ENCODE measurements around the gene KRTAP5-3. TPM values are rescaled to one million over a fixed set of nuclear protein-coding genes. Genes with fewer than 3 reads are reported as not detected.

KRTAP5-3 gene
- total and polyA plus RNA-seq, 2 of the 13 experiments (the other 11 are each of a cell fraction or from before 2014, with no cell fraction given): not detected

DNA sequence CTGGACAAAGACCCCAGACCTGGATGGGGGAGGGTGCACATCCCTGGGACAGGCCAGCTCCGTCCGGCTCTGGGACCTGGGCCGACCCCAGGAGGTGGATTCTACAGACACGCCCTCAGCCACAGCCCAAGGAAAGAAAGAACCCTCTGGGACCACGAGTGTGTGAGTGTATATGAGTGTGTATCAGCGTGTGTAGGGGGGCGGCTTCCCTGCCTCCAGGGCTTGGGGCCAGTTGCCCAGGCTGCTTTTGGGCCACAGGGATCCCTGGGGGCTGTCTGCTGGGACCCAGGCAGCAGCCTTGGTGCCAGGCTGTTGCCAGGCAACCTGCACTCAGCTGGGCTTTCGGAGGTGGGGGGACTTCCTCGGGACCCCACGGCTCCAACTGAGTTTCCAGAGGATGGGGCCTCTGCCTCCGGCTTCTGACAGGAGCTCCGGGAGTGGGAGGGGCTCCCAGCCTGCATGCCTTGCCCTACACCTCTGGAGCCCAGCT lies 45.1 kb downstream of the KRTAP5-3 start (continued):
- TF ChIP-seq STAT5B (CRISPR knock-in tag; IDR thresholded peaks at IDR 0.05): no peak

- no peaks in the 10 kb centered on the region for H3K79me2 ChIP-seq (ENCODE audit: insufficient read depth, low read length)
- in situ Hi-C loops (cut with HindIII; ENCODE audit: extremely low pct_ligation_motif_present, low pct_unique_long_range_greater_than_20kb) (no loop called here), intact Hi-C loops (cut with micrococcal nuclease; ENCODE audit: unreplicated experiment) (no loop called here)
- ATAC-seq (no peak), FAIRE-seq (no peak), DNase-seq (ENCODE audit: low spot score) (no peak)
- H3K4me1 ChIP-seq (ENCODE audit: insufficient read depth, low read length): peaks cover 8% of the 10 kb centered on the region
- CTCF ChIA-PET (ENCODE audit: low intra/inter-chr PET ratio, low total read pairs): no interaction called here
- H3K9ac ChIP-seq (ENCODE audit: insufficient read depth, low read depth, low read length): no peak overlapping the region
- no peak overlapping the region for H3K4me2 ChIP-seq (ENCODE audit: low read depth, low read length)
- POLR2A ChIA-PET: no interaction called here
- 91% methylated on average over 5 of the region's 14 CpGs for WGBS (ENCODE audit: low lambda C conversion rate)
- H3K36me3 ChIP-seq (replicated peaks in 1 of 2; ENCODE audit: control insufficient read depth in 1 of 2, insufficient read depth in 2 of 2, low read length in 2 of 2): peaks cover 0 to 1% of the 10 kb centered on the region in 2 experiments; a peak in 1 of 5 replicates
- BruUV-seq (replicated peaks): no TSS peak
- H3K27me3 ChIP-seq (ENCODE audit: control insufficient read depth in 1 of 2, insufficient read depth in 2 of 2, low read length in 2 of 2): no peaks in the 10 kb centered on the region
- H3K27ac ChIP-seq (ENCODE audit: extremely low read length, insufficient read depth, low read length): no peak overlapping the region
- no peak overlapping the region for H3K4me3 ChIP-seq (replicated peaks in 1 of 3; ENCODE audit: insufficient read depth in 1 of 3, low read depth in 2 of 3, low read length in 3 of 3)
- no peaks in the 10 kb centered on the region for H3K9me3 ChIP-seq (ENCODE audit: low read length)
- no peak overlapping the region for H2AFZ ChIP-seq (ENCODE audit: low read length)
- no peak for TF ChIP-seq PHF8 (CRISPR knock-in tag; IDR thresholded peaks at IDR 0.05)
- no peak for TF ChIP-seq ZNF615 (CRISPR knock-in tag; IDR thresholded peaks at IDR 0.05; ENCODE audit: borderline replicate concordance)
- TF ChIP-seq SRSF1 (optimal IDR thresholded peaks at IDR 0.05; ENCODE audit: low read depth, low read length): no peak
- no peak for TF ChIP-seq ELF3 (CRISPR knock-in tag; IDR thresholded peaks at IDR 0.05)
- peaks cover 13% of the 10 kb centered on the region; the same call in 1 of the 2 replicates for H4K20me1 ChIP-seq (ENCODE audit: insufficient read depth, low read length)
These were observed 45.7 kb downstream of the KRTAP5-3 start for GRCh38 chr11:1562469-1563148.

- Histone ChIP-seq H2AFZ (ENCODE audit: low read length) (no peak overlapping the region), H3K9me3 (ENCODE audit: low read length) (no peaks in the 10 kb centered on the region), H3K4me3 (replicated peaks in 1 of 3; ENCODE audit: insufficient read depth in 1 of 3, low read depth in 2 of 3, low read length in 3 of 3) (no peak overlapping the region), H3K27me3 (ENCODE audit: control insufficient read depth in 1 of 2, insufficient read depth in 2 of 2, low read length in 2 of 2) (no peaks in the 10 kb centered on the region), H3K27ac (ENCODE audit: extremely low read length, insufficient read depth, low read length) (no peak overlapping the region), H3K9ac (ENCODE audit: insufficient read depth, low read depth, low read length) (no peak overlapping the region), H3K4me1 (ENCODE audit: insufficient read depth, low read length) (peaks cover 2% of the 10 kb centered on the region), H3K4me2 (ENCODE audit: low read depth, low read length) (no peak overlapping the region), H4K20me1 (ENCODE audit: insufficient read depth, low read length) (peaks cover 10% of the 10 kb centered on the region; the same call in 1 of the 2 replicates), H3K36me3 (replicated peaks in 1 of 2; ENCODE audit: control insufficient read depth in 1 of 2, insufficient read depth in 2 of 2, low read length in 2 of 2) (peaks cover 0 to 1% of the 10 kb centered on the region in 2 experiments; a peak in 1 of 5 replicates), H3K79me2 (ENCODE audit: insufficient read depth, low read length) (no peaks in the 10 kb centered on the region)
- in situ Hi-C loops (cut with HindIII; ENCODE audit: extremely low pct_ligation_motif_present, low pct_unique_long_range_greater_than_20kb) (no loop called here), intact Hi-C loops (cut with micrococcal nuclease; ENCODE audit: unreplicated experiment) (no loop called here)
- DNase-seq (ENCODE audit: low spot score) (no peak), ATAC-seq (no peak), FAIRE-seq (no peak)
- TF ChIP-seq, protein P1, sequence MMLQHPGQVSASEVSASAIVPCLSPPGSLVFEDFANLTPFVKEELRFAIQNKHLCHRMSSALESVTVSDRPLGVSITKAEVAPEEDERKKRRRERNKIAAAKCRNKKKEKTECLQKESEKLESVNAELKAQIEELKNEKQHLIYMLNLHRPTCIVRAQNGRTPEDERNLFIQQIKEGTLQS (CRISPR knock-in tag; IDR thresholded peaks at IDR 0.05): no peak
- ChIA-PET CTCF (ENCODE audit: low intra/inter-chr PET ratio, low total read pairs) (no interaction called here), POLR2A (no interaction called here)
- 75% methylated on average over 2 of the region's 5 CpGs for WGBS (ENCODE audit: low lambda C conversion rate)
- BruUV-seq (replicated peaks): no TSS peak
These were observed 46.3 kb downstream of the KRTAP5-3 start for GRCh38 chr11:1561955-1562354.
